ENCODE measurements around the gene ELP5.

DNA sequence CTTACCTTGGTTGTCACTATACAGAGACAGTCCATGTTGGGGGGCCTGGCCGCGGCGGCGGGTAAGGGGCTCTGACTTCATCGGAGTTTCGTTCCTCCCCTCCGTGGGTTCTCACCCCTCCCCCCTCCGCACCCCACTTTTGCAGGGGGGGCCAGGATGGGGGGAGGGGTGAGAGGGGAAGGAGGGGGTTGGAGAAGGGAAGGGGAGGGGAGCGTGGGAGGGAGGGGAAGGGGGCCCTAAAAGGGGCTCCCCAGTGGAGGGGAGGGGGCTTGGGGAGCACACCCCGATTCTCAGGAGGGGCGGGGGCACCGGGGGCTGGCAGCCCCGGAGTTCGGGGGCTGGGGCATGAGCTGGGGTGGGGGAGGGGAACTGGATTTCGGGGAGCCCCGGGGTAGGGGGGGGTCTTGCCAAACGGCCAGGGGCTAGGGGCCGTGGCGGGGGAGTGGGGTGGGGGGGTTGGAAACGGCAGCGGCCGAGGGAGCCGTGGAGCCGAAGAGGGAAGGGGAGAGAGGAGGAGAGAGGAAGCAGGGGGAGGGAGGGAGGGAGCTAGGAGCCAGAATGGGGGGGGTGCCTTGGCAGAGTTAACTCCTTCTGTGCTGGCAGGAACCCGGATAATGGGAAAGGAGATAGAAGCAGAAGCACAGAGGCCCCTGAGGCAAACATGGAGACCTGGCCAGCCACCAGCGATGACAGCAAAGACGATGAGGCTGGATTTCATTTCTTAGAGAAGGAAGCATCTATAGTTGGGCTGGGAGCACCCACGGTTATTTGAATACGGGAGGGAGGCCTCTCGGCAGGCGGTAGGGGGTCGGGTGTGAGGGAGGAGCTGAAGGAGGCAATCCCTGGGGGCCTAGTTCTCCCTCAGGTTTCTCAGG is 34.7 kb upstream of the ELP5 start:
- TF ChIP-seq, protein P1, sequence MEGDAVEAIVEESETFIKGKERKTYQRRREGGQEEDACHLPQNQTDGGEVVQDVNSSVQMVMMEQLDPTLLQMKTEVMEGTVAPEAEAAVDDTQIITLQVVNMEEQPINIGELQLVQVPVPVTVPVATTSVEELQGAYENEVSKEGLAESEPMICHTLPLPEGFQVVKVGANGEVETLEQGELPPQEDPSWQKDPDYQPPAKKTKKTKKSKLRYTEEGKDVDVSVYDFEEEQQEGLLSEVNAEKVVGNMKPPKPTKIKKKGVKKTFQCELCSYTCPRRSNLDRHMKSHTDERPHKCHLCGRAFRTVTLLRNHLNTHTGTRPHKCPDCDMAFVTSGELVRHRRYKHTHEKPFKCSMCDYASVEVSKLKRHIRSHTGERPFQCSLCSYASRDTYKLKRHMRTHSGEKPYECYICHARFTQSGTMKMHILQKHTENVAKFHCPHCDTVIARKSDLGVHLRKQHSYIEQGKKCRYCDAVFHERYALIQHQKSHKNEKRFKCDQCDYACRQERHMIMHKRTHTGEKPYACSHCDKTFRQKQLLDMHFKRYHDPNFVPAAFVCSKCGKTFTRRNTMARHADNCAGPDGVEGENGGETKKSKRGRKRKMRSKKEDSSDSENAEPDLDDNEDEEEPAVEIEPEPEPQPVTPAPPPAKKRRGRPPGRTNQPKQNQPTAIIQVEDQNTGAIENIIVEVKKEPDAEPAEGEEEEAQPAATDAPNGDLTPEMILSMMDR (IDR thresholded peaks at IDR 0.05; ENCODE audit: insufficient read depth, low read depth, low read length), result no peak
- no peak for TF ChIP-seq EZH2 (IDR thresholded peaks at IDR 0.05; ENCODE audit: insufficient read depth, low read length)
